BE2C (cell line): Measurements from ENCODE around the gene MARCOL.
"Not testable (repeated sequence)": the region's sequence is repeated elsewhere in the genome, so short reads cannot be mapped to it uniquely, and the experiment has no call there.

Source experiments
- DNase-seq: peaks from one replicate; pipeline ENCODE4 v3.0.0-alpha.2; 2020
- H3K27me3 ChIP-seq: fragments of 250-450 bp; sonication (Bioruptor Pico); 2 replicates; pipeline ENCODE4 v1.5.1; 2020; ENCODE audit warnings: mild to moderate bottlenecking
- H3K36me3 ChIP-seq: fragments of 250-450 bp; sonication (Bioruptor Pico); 2 replicates; pipeline ENCODE4 v1.5.1; 2020; ENCODE audit warnings: mild to moderate bottlenecking
- H3K4me1 ChIP-seq: fragments of 250-450 bp; sonication (Bioruptor Pico); 2 replicates; pipeline ENCODE4 v1.5.1; 2020
- H3K4me3 ChIP-seq: 2 replicates; pipeline ENCODE4 v1.5.1; 2011; ENCODE audit warnings: low read depth, low read length
- H3K9me3 ChIP-seq: fragments of 250-450 bp; sonication (Bioruptor Pico); 2 replicates; pipeline ENCODE4 v1.5.1; 2020
- CTCF ChIP-seq: IDR thresholded peaks from 2 replicates; pipeline ENCODE4 v1.5.1; 2012; ENCODE audit warnings: mild to moderate bottlenecking, low read depth, low read length

MARCOL gene

GRCh38 chr5:148248894-148249293 is 10.6 kb downstream of the MARCOL start:
- Histone ChIP-seq H3K4me3 (no peak overlapping the region), H3K4me1 (no peaks in the 10 kb centered on the region), H3K36me3 (no peaks in the 10 kb centered on the region), H3K27me3 (no peaks in the 10 kb centered on the region), H3K9me3 (no peaks in the 10 kb centered on the region)
- DNase-seq: no peak
- TF ChIP-seq CTCF: no peak

GRCh38 chr5:148255456-148255855 is 17.1 kb downstream of the MARCOL start:
- H3K4me3 ChIP-seq: no peak overlapping the region
- H3K9me3 ChIP-seq: no peaks in the 10 kb centered on the region
- no peaks in the 10 kb centered on the region for H3K4me1 ChIP-seq
- DNase-seq: no peak
- TF ChIP-seq CTCF: no peak
- no peaks in the 10 kb centered on the region for H3K36me3 ChIP-seq
- no peaks in the 10 kb centered on the region for H3K27me3 ChIP-seq

GRCh38 chr5:148259288-148259687 is 21.0 kb downstream of the MARCOL start:
- no peaks in the 10 kb centered on the region for H3K36me3 ChIP-seq
- DNase-seq: no peak
- H3K9me3 ChIP-seq: no peaks in the 10 kb centered on the region
- TF ChIP-seq CTCF: no peak
- H3K4me3 ChIP-seq: no peak overlapping the region
- no peaks in the 10 kb centered on the region for H3K27me3 ChIP-seq
- H3K4me1 ChIP-seq: no peaks in the 10 kb centered on the region

GRCh38 chr5:148261221-148261620 is 22.9 kb downstream of the MARCOL start:
- Histone ChIP-seq H3K36me3 (no peaks in the 10 kb centered on the region), H3K4me3 (no peak overlapping the region), H3K4me1 (no peaks in the 10 kb centered on the region), H3K27me3 (no peaks in the 10 kb centered on the region), H3K9me3 (no peaks in the 10 kb centered on the region)
- no peak for TF ChIP-seq CTCF
- DNase-seq: no peak

- no peaks in the 10 kb centered on the region for H3K4me1 ChIP-seq
- H3K4me3 ChIP-seq: no peak overlapping the region
- H3K36me3 ChIP-seq: no peaks in the 10 kb centered on the region
- TF ChIP-seq CTCF: no peak
- H3K9me3 ChIP-seq: no peaks in the 10 kb centered on the region
- no peaks in the 10 kb centered on the region for H3K27me3 ChIP-seq
- DNase-seq: no peak
These were observed 29.6 kb downstream of the MARCOL start for GRCh38 chr5:148267962-148268361.

GRCh38 chr5:148268566-148268965 is 30.2 kb downstream of the MARCOL start, which contains the start of gene SPINK13:
SPINK13 (plus strand) TSS chr5:148268794; CDS start chr5:148270073, 1,279 bp downstream.
- Histone ChIP-seq H3K27me3 (no peaks in the 10 kb centered on the region), H3K9me3 (no peaks in the 10 kb centered on the region), H3K4me3 (no peak within 1 kb of the TSS), H3K36me3 (no peaks in the 10 kb centered on the region), H3K4me1 (no peaks in the 10 kb centered on the region)
- no peak for TF ChIP-seq CTCF
- DNase-seq: no peak

GRCh38 chr5:148275129-148275528 is 36.8 kb downstream of the MARCOL start:
- not testable (repeated sequence) for H3K27me3 ChIP-seq, H3K4me3 ChIP-seq, H3K36me3 ChIP-seq, H3K9me3 ChIP-seq, DNase-seq, H3K4me1 ChIP-seq

GRCh38 chr5:148280893-148281292 is 42.6 kb downstream of the MARCOL start:
- not testable (repeated sequence) for H3K36me3 ChIP-seq, H3K27me3 ChIP-seq, H3K4me3 ChIP-seq, H3K4me1 ChIP-seq, DNase-seq, H3K9me3 ChIP-seq

GRCh38 chr5:148281336-148281735 is 43.0 kb downstream of the MARCOL start:
- not testable (repeated sequence) for H3K4me1 ChIP-seq, H3K36me3 ChIP-seq, DNase-seq, H3K9me3 ChIP-seq, H3K27me3 ChIP-seq, H3K4me3 ChIP-seq
